Measurements from ENCODE around the gene GUCD1. TPM values are rescaled to one million over a fixed set of nuclear protein-coding genes. Genes with fewer than 3 reads are reported as not detected.

Gene GUCD1
- total and polyA plus RNA-seq, 2 of the 13 experiments (the other 11 are each of a cell fraction or from before 2014, with no cell fraction given) = 128 to 245 TPM

DNA sequence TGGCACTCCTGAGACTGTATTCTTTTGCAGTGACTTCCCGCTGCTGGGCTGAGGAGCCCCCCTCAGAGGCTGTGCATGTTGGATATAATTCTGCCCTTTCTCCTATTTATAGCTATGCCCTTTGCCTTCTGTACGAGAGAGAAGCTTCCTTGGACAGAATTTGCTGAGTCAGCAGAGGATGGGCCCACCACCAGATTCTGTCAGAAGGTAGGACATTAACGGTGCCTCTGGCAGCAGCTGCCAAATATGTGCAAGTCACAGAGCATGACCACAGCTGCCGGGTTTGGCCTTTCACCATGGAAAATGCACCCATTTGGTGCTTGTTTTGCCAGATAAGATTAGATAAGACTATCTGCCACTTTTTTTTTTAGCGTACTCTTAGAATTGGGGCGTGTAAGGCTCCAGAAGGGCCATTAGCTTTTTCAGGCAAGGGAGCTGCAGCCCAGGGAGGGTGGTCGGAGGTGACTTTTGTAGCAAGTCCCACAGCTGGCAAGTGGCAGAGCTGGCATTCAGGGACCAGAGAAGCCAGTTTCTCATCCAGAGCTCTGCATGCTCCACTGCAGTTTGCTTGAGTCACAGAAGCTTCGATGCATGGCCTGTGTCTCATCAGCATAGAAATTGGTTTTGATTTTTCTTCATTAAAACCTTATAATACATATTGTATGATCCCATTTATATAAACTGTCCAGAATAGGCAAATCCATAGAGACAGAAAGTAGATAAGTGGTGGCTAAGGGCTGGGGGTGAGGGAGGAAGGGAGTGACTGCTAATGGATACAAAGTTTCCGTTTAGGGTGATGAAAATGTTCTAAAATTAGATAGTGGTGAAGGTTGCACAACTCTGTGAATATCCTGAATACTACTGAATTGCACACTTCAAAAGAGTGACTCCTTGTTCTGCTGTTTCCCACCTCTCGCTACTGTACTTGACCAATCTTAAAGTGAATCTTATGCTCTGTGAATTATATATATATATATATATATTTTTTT is 44.0 kb downstream of the GUCD1 start (continued):
- TF ChIP-seq, protein P1, sequence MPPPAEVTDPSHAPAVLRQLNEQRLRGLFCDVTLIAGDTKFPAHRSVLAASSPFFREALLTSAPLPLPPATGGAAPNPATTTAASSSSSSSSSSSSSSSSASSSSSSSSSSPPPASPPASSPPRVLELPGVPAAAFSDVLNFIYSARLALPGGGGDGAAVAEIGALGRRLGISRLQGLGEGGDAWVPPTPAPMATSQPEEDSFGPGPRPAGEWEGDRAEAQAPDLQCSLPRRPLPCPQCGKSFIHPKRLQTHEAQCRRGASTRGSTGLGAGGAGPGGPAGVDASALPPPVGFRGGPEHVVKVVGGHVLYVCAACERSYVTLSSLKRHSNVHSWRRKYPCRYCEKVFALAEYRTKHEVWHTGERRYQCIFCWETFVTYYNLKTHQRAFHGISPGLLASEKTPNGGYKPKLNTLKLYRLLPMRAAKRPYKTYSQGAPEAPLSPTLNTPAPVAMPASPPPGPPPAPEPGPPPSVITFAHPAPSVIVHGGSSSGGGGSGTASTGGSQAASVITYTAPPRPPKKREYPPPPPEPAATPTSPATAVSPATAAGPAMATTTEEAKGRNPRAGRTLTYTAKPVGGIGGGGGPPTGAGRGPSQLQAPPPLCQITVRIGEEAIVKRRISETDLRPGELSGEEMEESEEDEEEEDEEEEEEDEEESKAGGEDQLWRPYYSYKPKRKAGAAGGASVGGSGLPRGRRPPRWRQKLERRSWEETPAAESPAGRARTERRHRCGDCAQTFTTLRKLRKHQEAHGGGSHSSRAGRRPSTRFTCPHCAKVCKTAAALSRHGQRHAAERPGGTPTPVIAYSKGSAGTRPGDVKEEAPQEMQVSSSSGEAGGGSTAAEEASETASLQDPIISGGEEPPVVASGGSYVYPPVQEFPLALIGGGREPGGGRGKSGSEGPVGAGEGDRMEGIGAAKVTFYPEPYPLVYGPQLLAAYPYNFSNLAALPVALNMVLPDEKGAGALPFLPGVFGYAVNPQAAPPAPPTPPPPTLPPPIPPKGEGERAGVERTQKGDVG (CRISPR knock-in tag; IDR thresholded peaks at IDR 0.05; ENCODE audit: borderline replicate concordance) = peak; percentile 19; the same call in 1 of the 2 replicates
- TF ChIP-seq, protein P2, sequence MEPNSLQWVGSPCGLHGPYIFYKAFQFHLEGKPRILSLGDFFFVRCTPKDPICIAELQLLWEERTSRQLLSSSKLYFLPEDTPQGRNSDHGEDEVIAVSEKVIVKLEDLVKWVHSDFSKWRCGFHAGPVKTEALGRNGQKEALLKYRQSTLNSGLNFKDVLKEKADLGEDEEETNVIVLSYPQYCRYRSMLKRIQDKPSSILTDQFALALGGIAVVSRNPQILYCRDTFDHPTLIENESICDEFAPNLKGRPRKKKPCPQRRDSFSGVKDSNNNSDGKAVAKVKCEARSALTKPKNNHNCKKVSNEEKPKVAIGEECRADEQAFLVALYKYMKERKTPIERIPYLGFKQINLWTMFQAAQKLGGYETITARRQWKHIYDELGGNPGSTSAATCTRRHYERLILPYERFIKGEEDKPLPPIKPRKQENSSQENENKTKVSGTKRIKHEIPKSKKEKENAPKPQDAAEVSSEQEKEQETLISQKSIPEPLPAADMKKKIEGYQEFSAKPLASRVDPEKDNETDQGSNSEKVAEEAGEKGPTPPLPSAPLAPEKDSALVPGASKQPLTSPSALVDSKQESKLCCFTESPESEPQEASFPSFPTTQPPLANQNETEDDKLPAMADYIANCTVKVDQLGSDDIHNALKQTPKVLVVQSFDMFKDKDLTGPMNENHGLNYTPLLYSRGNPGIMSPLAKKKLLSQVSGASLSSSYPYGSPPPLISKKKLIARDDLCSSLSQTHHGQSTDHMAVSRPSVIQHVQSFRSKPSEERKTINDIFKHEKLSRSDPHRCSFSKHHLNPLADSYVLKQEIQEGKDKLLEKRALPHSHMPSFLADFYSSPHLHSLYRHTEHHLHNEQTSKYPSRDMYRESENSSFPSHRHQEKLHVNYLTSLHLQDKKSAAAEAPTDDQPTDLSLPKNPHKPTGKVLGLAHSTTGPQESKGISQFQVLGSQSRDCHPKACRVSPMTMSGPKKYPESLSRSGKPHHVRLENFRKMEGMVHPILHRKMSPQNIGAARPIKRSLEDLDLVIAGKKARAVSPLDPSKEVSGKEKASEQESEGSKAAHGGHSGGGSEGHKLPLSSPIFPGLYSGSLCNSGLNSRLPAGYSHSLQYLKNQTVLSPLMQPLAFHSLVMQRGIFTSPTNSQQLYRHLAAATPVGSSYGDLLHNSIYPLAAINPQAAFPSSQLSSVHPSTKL (CRISPR knock-in tag; IDR thresholded peaks at IDR 0.05) = no peak
- TF ChIP-seq MTF1 (CRISPR knock-in tag; IDR thresholded peaks at IDR 0.05) (no peak), ZNF672 (CRISPR knock-in tag; IDR thresholded peaks at IDR 0.05) (no peak), CEBPG (CRISPR knock-in tag; IDR thresholded peaks at IDR 0.05) (peak; percentile 81), ZNF839 (CRISPR knock-in tag; IDR thresholded peaks at IDR 0.05; ENCODE audit: borderline replicate concordance) (no peak), TOPORS (CRISPR knock-in tag; IDR thresholded peaks at IDR 0.05) (no peak), ZNF572 (CRISPR knock-in tag; IDR thresholded peaks at IDR 0.05) (no peak), HNRNPL (IDR thresholded peaks at IDR 0.05; ENCODE audit: low read depth, low read length) (no peak), NFE2L2 (IDR thresholded peaks at IDR 0.05; ENCODE audit: low read length) (peak; percentile 37; the same call in 1 of the 2 replicates), ZNF615 (CRISPR knock-in tag; IDR thresholded peaks at IDR 0.05; ENCODE audit: borderline replicate concordance) (no peak), SP1 (IDR thresholded peaks at IDR 0.05) (no peak), SP1 (CRISPR knock-in tag; IDR thresholded peaks at IDR 0.05) (no peak), MED1 (CRISPR knock-in tag; IDR thresholded peaks at IDR 0.05) (peak; percentile 26; the same call in 1 of the 2 replicates), ZNF30 (CRISPR knock-in tag; IDR thresholded peaks at IDR 0.05) (no peak), XBP1 (CRISPR knock-in tag; IDR thresholded peaks at IDR 0.05) (no peak)
- TF ChIP-seq, protein P3, sequence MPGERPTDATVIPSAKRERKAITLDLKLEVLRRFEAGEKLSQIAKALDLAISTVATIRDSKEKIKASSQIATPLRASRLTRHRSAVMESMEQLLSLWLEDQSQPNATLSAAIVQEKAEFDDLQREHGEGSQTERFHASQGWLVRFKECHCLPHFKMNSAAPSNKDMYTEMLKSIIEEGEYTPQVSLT (CRISPR knock-in tag; IDR thresholded peaks at IDR 0.05; ENCODE audit: borderline replicate concordance, low read depth) = no peak
- TF ChIP-seq, protein P4, sequence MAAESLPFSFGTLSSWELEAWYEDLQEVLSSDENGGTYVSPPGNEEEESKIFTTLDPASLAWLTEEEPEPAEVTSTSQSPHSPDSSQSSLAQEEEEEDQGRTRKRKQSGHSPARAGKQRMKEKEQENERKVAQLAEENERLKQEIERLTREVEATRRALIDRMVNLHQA (CRISPR knock-in tag; IDR thresholded peaks at IDR 0.05) = no peak
- TF ChIP-seq, protein P5, sequence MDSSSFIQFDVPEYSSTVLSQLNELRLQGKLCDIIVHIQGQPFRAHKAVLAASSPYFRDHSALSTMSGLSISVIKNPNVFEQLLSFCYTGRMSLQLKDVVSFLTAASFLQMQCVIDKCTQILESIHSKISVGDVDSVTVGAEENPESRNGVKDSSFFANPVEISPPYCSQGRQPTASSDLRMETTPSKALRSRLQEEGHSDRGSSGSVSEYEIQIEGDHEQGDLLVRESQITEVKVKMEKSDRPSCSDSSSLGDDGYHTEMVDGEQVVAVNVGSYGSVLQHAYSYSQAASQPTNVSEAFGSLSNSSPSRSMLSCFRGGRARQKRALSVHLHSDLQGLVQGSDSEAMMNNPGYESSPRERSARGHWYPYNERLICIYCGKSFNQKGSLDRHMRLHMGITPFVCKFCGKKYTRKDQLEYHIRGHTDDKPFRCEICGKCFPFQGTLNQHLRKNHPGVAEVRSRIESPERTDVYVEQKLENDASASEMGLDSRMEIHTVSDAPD (CRISPR knock-in tag; IDR thresholded peaks at IDR 0.05) = peak; percentile 98
